Stimulated activated naive B cell treated with anti-CD40 and anti-IgM and Interleukin-4, amounts not matched to agents 10 μg/mL and 1 μg/mL and 100 μg/mL, for 72 hours (primary cell): ENCODE measurements around the gene PROSER2.

Experiments used
- ATAC-seq, 2 donors: fragments of 150-1000 bp; cut with Tn5 transposase; replicated peaks; 2 replicates each; pipeline ENCODE4 v1.10.0; 2021; ENCODE audit warnings: moderate library complexity in 1 of 2
- DNase-seq: peaks from one replicate; pipeline ENCODE4 v3.0.0; 2021
- H3K27ac Mint-ChIP-seq: one replicate; pipeline ENCODE4 v1.8.0; 2022; ENCODE audit warnings: mild to moderate bottlenecking, mixed read lengths
- H3K27me3 Mint-ChIP-seq, 2 donors: one replicate each; pipeline ENCODE4 v1.8.0; 2022; ENCODE audit warnings: mixed read lengths in 2 of 2
- H3K36me3 Mint-ChIP-seq, 2 donors: one replicate each; pipeline ENCODE4 v1.8.0; 2022; ENCODE audit warnings: mixed read lengths in 2 of 2, mild to moderate bottlenecking in 1 of 2
- H3K4me1 Mint-ChIP-seq, 2 donors: one replicate each; pipeline ENCODE4 v1.8.0; 2022; ENCODE audit warnings: mixed read lengths in 2 of 2, mild to moderate bottlenecking in 1 of 2
- H3K4me3 Mint-ChIP-seq, 2 donors: one replicate each; pipeline ENCODE4 v1.8.0; 2022; ENCODE audit warnings: mild to moderate bottlenecking in 2 of 2, mixed read lengths in 2 of 2, moderate library complexity in 1 of 2
- H3K9me3 Mint-ChIP-seq, 2 donors: one replicate each; pipeline ENCODE4 v1.8.0; 2022; ENCODE audit warnings: mixed read lengths in 2 of 2, mild to moderate bottlenecking in 1 of 2

The PROSER2 gene

DNA sequence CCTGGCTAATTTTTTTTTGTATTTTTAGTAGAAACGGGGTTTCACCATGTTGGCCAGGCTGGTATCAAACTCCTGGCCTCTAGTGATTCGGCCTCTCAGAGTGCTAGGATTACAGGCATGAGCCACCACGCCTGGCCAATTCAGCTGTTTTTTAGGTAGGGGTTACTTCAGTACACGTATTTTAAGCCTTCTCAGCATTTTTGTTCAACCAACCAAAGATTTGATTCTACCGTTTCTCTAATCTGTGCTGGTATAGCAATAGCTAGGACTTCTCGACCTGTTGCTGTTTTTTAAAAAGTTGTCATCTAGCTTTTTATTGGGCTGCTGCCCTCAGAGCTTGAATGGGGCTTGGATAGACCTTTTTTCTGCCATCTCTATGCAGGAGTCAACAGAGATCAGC, 34.9 kb downstream of the PROSER2 start:
- Mint-ChIP-seq H3K27ac (no peak overlapping the region), H3K4me3 (no peak overlapping the region), H3K4me1 (peaks cover 0 to under 1% of the 10 kb centered on the region in 2 donors), H3K9me3 (no peaks in the 10 kb centered on the region), H3K36me3 (no peaks in the 10 kb centered on the region), H3K27me3 (no peaks in the 10 kb centered on the region)
- DNase-seq: no peak
- ATAC-seq: no peak

DNA sequence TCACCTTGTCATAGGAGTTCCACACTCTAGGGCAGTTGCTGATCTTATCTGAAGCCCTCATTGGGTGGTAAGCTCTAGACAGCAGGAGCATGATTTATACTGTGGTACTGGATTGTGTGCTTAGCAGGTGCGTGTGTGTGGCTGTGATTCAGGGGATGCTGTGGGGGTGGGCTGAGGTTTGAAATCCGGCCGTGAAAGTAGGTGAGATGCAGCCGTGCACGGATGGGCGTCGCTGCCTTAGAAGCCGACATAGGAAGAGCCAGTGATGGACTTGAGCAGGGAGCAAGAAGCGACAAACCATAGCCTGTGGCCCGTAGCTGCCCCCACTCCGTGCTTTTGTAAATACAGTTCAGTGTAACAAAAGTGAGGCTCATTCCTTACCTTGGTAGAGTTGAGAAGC, 38.2 kb downstream of the PROSER2 start:
- Mint-ChIP-seq H3K27me3 (no peaks in the 10 kb centered on the region), H3K36me3 (no peaks in the 10 kb centered on the region), H3K4me1 (peaks cover 7 to 14% of the 10 kb centered on the region in 2 donors), H3K27ac (no peak overlapping the region), H3K9me3 (no peaks in the 10 kb centered on the region), H3K4me3 (no peak overlapping the region)
- no peak for ATAC-seq
- no peak for DNase-seq

DNA sequence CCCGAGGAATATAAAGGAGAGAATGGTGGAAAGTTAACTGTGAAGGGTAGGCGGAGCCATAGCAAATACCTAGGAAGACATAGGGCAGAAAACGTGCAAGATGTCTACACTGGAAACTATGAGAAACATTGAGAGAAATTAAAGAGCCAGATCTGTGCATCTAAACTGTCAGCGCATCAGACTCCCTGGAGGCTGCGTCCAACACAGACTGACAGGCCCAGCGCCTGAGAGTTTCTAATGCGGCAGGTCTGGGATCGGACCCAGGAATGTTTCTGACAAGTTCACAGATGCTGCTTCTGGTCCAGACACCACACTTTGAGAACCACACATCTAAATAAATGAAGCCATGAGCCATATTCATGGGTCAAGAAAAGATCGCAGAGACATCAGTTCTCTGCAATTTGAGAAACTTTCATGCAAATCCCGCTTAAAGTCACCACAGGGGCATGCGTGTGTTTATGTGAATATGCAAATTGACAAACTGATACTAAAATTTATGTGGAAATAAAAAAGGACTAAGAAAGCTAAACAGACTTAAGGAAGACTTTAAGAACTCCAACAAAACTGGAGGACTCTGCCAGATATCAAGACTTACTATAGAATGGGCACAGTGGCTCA, 38.8 kb downstream of the PROSER2 start:
- H3K27me3 Mint-ChIP-seq: no peaks in the 10 kb centered on the region
- no peak for DNase-seq
- ATAC-seq: no peak
- no peak overlapping the region for H3K4me3 Mint-ChIP-seq
- H3K27ac Mint-ChIP-seq: no peak overlapping the region
- H3K4me1 Mint-ChIP-seq: peaks cover 7 to 14% of the 10 kb centered on the region in 2 donors
- no peaks in the 10 kb centered on the region for H3K9me3 Mint-ChIP-seq
- no peaks in the 10 kb centered on the region for H3K36me3 Mint-ChIP-seq

DNA sequence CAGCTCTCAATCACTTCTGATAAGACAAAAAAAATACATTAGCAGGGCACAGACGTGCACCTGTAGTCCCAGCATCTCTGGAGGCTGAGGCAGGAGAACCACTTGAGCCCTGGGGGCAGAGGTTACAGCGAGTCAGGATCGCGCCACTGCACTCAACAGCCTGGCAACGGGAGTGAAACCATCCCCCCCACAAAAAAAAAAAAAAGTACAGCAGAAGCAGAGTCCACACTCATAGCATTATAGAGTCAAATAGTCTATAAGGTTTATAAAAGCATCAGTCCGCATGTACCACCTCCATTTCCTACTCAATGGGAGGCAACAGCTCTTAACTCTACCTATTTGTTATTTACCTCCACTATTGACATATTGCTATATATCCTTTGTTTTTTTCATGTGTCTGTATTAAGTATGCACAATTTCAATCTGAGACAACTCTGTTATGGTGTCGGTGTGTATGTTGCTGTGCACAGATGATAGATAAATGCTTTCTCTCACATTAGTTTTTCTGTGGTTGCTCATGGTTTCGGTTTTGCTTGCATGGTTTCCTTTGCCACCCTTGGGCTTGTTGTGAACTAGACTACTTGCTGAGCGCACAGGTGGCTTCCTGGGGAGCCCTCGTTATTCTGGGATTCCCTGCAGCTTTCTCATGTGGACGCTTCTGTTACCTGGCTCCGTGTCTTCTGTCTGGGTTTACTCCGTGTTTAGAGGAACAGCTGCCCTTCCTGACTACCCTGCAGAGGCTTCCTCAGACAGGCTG, 40.4 kb downstream of the PROSER2 start:
- no peak for DNase-seq
- Mint-ChIP-seq H3K27me3 (no peaks in the 10 kb centered on the region), H3K4me3 (peak overlapping the region; percentile 33 to 61), H3K27ac (no peak overlapping the region), H3K36me3 (no peaks in the 10 kb centered on the region), H3K4me1 (peaks cover 7 to 14% of the 10 kb centered on the region in 2 donors), H3K9me3 (no peaks in the 10 kb centered on the region)
- peak; percentile 89 to 93 for ATAC-seq

DNA sequence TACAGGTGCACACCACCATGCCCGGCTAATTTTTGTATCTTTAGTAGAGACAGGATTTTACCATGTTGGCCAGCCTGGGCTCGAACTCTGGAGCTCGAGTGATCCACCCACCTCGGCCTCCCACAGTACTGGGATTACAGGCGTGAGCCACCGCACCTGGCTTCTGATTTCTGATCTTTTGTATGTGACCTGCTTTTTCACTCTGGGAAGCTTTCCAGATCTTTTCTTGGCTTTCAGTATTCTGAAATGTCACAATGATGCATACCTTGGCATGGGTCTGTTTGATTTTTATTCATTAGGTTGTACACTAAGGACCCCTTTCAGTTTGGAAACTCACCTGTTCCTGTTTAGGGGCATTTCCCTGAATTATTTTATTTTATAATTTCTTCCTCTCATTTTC, 41.6 kb downstream of the PROSER2 start:
- no peaks in the 10 kb centered on the region for H3K9me3 Mint-ChIP-seq
- no peak for DNase-seq
- peaks cover 7 to 14% of the 10 kb centered on the region in 2 donors for H3K4me1 Mint-ChIP-seq
- no peak overlapping the region for H3K27ac Mint-ChIP-seq
- H3K4me3 Mint-ChIP-seq: no peak overlapping the region
- no peaks in the 10 kb centered on the region for H3K36me3 Mint-ChIP-seq
- no peaks in the 10 kb centered on the region for H3K27me3 Mint-ChIP-seq
- ATAC-seq: no peak

DNA sequence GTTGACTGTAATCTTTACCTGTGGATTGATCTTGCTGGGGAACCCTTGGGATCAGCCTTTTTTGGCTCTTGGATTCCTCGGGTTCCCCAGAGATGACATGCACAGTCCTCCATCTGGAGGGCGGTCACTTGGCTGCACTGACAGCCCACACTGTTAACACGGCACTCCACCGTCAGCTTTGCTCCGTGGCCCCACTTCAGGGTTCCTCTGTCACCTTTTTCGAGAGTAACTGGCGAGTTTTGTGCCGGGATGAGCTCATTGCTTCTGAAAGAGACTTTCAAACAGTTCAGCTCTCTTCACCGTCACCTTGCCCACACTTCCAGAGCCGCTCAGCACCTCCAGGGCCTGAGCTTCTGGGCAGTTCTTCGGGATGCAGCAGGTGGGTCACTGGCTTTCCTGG, 42.4 kb downstream of the PROSER2 start:
- DNase-seq (no peak), ATAC-seq (no peak)
- Mint-ChIP-seq H3K4me1 (peaks cover 7 to 14% of the 10 kb centered on the region in 2 donors), H3K36me3 (no peaks in the 10 kb centered on the region), H3K4me3 (no peak overlapping the region), H3K27ac (no peak overlapping the region), H3K27me3 (no peaks in the 10 kb centered on the region), H3K9me3 (no peaks in the 10 kb centered on the region)

DNA sequence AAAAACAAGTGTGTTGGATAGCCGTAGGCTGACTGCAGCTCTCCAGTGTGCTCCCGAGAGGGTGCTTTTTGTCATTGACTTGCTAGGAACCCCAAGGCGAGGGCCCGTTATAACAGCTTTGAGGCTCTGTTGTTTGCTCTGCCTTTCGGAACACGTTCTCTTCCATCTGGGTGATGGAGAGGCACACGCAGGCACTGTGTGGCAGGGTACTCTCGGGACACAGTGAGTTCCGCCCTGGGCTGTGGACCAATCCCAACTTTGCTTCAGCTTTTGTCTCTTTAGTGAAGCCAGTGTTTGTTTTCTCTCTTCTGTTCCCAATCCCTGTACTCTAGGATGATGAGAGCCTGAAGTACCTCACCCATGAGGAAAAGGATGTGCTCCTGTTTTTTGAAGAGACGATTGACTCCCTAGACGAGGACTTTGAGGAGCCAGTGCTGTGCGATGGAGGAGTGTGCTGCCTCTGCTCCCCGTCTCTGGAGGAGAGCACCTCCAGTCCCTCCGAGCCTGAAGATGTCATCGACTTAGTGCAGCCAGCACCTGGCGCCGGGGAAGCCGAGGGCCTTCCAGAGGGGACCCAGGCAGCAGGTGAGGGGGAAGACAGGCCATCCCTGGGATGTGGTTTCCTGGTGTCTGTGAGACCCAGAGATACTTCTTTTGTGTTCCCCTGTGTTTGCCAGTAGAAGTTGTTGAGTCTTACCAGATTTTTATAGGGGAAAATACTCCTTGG, 43.2 kb downstream of the PROSER2 start:
- DNase-seq (no peak), ATAC-seq (no peak)
- Mint-ChIP-seq H3K36me3 (no peaks in the 10 kb centered on the region), H3K9me3 (no peaks in the 10 kb centered on the region), H3K27me3 (peaks cover 0 to 7% of the 10 kb centered on the region in 2 donors), H3K27ac (no peak overlapping the region), H3K4me3 (no peak overlapping the region), H3K4me1 (peaks cover 8 to 18% of the 10 kb centered on the region in 2 donors)

DNA sequence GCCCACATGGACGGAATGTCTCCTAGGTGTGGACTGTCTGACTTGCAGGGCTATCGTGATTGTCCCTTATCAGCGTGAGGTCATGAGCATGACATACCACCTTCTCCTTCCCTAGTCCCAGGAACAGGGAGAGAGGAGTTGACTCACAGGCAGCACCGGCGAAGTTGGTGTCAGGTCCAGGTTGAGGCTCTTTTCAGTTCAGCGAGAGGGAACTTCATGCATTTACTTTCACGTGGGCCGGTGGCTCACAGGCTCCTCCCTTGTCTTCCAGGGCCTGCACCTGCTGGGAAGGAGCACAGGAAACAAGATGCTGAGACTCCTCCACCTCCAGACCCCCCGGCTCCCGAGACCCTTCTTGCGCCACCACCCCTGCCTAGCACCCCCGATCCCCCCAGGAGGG, 46.1 kb downstream of the PROSER2 start:
- no peaks in the 10 kb centered on the region for H3K9me3 Mint-ChIP-seq
- H3K4me3 Mint-ChIP-seq: no peak overlapping the region
- no peak for DNase-seq
- peaks cover 3 to 12% of the 10 kb centered on the region in 2 donors for H3K4me1 Mint-ChIP-seq
- no peaks in the 10 kb centered on the region for H3K36me3 Mint-ChIP-seq
- H3K27me3 Mint-ChIP-seq: peaks cover 6 to 15% of the 10 kb centered on the region in 2 donors
- no peak overlapping the region for H3K27ac Mint-ChIP-seq
- no peak for ATAC-seq

DNA sequence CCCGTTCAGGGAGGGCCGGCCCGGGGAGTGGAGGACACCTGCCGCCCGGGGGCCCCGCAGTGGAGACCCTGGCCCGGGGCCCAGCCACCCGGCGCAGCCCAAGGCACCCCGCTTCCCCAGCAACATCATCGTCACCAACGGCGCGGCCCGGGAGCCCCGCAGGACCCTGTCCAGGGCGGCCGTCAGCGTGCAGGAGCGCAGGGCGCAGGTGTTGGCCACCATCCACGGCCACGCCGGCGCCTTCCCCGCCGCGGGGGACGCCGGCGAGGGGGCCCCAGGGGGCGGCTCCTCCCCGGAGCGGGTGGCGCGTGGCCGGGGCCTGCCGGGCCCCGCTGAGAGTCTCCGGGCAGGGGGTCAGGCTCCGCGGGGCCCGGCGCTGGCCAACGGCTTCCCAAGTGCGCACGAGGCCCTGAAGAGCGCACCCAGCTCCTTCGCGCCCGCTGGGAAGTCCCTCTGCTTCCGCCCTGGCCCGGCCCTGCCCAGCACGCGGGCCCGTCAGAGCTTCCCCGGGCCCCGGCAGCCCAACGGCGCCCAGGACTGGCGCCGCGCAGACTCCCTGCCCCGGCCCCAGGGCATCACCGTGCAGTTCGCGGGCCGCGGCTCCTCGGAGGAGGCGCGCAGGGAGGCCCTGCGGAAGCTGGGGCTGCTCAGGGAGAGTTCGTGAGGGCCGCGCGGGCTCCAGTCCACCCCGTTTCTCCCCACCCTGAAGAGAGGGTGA, 46.7 kb downstream of the PROSER2 start:
- Mint-ChIP-seq H3K4me3 (no peak overlapping the region), H3K36me3 (no peaks in the 10 kb centered on the region), H3K27me3 (peaks cover 6 to 15% of the 10 kb centered on the region in 2 donors), H3K4me1 (peaks cover 3 to 17% of the 10 kb centered on the region in 2 donors), H3K9me3 (no peaks in the 10 kb centered on the region), H3K27ac (no peak overlapping the region)
- ATAC-seq (peak in 1 of 2 donors; percentile 31), DNase-seq (no peak)

DNA sequence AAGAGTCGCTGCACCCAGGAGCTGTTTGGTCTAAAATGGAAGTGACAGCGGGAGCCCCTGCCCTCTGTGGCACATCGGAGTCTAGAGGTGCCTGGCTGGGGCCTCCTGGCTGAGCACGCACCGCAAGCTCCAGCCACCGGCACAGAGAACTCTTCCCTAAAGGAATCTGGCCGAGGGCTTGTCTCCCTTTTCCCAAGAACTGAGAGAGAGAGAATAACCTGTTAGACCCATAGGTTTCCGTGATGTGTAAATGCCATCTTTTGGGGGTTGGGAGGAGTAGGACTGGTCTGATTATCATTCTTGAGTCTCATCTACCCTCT, 47.3 kb downstream of the PROSER2 start:
- H3K9me3 Mint-ChIP-seq: no peaks in the 10 kb centered on the region
- DNase-seq (no peak), ATAC-seq (no peak)
- H3K27ac Mint-ChIP-seq: no peak overlapping the region
- H3K36me3 Mint-ChIP-seq: no peaks in the 10 kb centered on the region
- H3K4me1 Mint-ChIP-seq: peaks cover 6 to 22% of the 10 kb centered on the region in 2 donors
- peaks cover 6 to 15% of the 10 kb centered on the region in 2 donors for H3K27me3 Mint-ChIP-seq
- H3K4me3 Mint-ChIP-seq: no peak overlapping the region

DNA sequence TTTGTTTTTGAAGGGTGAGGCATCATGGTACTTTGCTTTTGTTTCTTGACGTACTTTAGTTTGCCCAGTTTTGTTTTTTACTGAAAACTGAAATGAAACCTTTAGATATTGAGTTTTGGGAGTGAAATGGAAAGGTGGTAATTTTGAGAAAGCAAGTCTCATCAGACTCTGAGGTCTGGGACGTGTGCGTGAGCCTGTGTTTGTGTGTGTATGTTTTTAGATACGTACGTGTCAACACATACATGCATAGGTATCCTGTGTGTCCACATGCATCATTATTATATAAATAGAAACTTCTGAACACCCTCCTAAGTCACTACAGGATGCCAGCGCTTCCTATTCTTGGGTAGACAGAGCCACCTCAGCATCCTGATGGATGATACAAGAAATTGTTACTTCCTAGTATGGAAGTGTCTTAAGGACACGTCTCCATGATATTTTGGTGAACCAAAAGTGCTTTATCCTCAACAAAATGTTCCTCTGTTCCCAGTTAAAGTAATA, 47.8 kb downstream of the PROSER2 start:
- Mint-ChIP-seq H3K36me3 (no peaks in the 10 kb centered on the region), H3K27me3 (peaks cover 6 to 15% of the 10 kb centered on the region in 2 donors), H3K27ac (no peak overlapping the region), H3K9me3 (no peaks in the 10 kb centered on the region), H3K4me3 (no peak overlapping the region), H3K4me1 (peaks cover 8 to 26% of the 10 kb centered on the region in 2 donors)
- no peak for ATAC-seq
- DNase-seq: no peak

DNA sequence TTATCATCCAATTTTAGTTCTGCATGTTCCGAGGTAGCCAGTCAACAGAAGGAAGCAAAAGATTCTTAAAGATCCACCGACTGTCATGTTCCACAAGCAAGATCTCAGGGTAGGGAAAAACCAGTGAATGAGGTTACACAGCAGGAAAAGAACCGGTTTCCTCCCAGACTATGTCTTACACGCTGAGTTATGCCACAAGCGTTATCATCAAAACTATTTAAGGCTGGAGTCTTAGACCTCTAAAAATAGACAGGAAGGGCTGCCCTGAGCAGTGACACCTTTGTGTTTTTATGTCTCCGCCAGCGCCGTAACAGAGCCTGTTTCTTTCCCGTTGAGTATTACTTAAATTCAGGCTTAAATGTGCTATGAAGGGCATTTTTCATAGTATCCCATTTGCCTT, 48.3 kb downstream of the PROSER2 start:
- no peak for ATAC-seq
- Mint-ChIP-seq H3K36me3 (no peaks in the 10 kb centered on the region), H3K4me1 (peaks cover 10 to 26% of the 10 kb centered on the region in 2 donors), H3K27ac (no peak overlapping the region), H3K9me3 (no peaks in the 10 kb centered on the region), H3K27me3 (peaks cover 6 to 15% of the 10 kb centered on the region in 2 donors), H3K4me3 (no peak overlapping the region)
- DNase-seq: no peak

DNA sequence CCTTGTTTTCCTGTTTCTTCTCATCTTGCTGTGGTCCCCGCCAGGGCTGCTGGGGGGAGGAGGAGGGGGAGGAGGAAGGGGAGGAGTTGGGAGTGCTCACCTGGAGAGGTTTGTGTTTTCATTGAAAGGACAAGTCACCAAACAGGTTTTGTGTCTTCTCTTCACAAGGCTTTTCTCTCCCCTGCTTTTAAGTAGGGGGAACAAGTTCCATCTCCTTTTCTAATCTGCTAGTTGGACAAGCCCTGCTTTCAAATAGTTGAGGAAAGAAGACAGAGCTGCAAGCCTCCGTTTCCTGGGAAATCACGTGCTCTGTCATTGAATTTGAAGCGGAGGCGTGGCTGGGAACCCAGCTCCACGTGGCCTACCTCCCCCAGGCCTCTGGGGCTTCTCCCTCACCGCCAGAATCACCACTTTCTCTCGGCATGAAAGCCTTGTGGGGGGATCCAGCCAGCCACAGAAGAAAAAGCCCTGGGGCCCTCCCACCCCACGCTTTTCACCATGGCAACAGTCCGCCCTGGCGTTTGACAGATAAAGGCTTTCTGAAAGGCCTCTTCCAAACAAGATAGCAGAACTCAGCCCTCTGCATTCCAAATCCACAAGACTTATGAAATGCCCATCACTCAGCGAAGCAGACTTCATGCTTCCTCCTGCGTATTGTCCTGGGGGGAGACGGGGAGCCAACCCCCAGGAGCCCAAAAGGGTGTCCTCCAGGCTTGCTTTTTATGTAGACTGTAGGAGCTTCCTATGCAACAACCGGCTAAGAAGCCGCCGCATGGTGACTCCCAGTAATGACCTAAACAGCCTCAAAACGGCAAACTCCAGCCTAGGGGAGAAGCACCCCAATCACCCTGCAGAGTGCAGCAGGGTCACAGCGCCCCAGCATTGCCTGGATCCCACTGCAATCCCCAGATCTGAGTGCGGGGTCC, 51.7 kb downstream of the PROSER2 start:
- peak overlapping the region; percentile 29 to 69 for H3K4me3 Mint-ChIP-seq
- H3K9me3 Mint-ChIP-seq: no peaks in the 10 kb centered on the region
- no peaks in the 10 kb centered on the region for H3K36me3 Mint-ChIP-seq
- DNase-seq (peak; percentile 59), ATAC-seq (peak; percentile 88 to 91)
- peaks cover 12 to 26% of the 10 kb centered on the region in 2 donors for H3K4me1 Mint-ChIP-seq
- peaks cover 6 to 15% of the 10 kb centered on the region in 2 donors for H3K27me3 Mint-ChIP-seq
- H3K27ac Mint-ChIP-seq: no peak overlapping the region
